Neutrophil (primary cell): ENCODE data around the gene UQCR10.

Experiments
- H3K27ac ChIP-seq: fragments of 200-600 bp; sonication (generic); 2 replicates; pipeline ENCODE4 v1.5.1; 2016; ENCODE audit warnings: mild to moderate bottlenecking, moderate library complexity
- H3K27me3 ChIP-seq: fragments of 200-600 bp; sonication (generic); 2 replicates; pipeline ENCODE4 v1.6.0; 2016; ENCODE audit warnings: mild to moderate bottlenecking
- H3K36me3 ChIP-seq: fragments of 200-600 bp; sonication (generic); 2 replicates; pipeline ENCODE4 v1.5.1; 2017
- H3K4me1 ChIP-seq, 2 experiments: fragments of 200-600 bp in 1 of 2; sonication (generic) in 1 of 2; 1 replicate in 1 of 2; 2 replicates in 1 of 2; pipeline versions ENCODE4 v1.5.1 to v1.6.1; 2013 to 2016; ENCODE audit warnings: low read depth in 1 of 2, low read length in 1 of 2, mild to moderate bottlenecking in 1 of 2, moderate library complexity in 1 of 2; ENCODE audit not compliant: control insufficient read depth in 1 of 2, insufficient read depth in 1 of 2
- H3K4me3 ChIP-seq, 2 experiments: fragments of 200-600 bp in 1 of 2; sonication (generic) in 1 of 2; 1 replicate in 1 of 2; 2 replicates in 1 of 2; pipeline ENCODE4 v1.5.1; 2013 to 2016; ENCODE audit warnings: low read depth in 1 of 2, low read length in 1 of 2, mild to moderate bottlenecking in 1 of 2, moderate library complexity in 1 of 2
- H3K9me3 ChIP-seq: fragments of 200-600 bp; sonication (generic); 2 replicates; pipeline ENCODE4 v1.5.1; 2016
- TF ChIP-seq, protein P1 (sequence below): fragments of 200-600 bp; sonication (generic); IDR thresholded peaks from 2 replicates; pipeline ENCODE4 v1.5.1; 2016; ENCODE audit warnings: antibody characterized with exemption

UQCR10 gene

DNA sequence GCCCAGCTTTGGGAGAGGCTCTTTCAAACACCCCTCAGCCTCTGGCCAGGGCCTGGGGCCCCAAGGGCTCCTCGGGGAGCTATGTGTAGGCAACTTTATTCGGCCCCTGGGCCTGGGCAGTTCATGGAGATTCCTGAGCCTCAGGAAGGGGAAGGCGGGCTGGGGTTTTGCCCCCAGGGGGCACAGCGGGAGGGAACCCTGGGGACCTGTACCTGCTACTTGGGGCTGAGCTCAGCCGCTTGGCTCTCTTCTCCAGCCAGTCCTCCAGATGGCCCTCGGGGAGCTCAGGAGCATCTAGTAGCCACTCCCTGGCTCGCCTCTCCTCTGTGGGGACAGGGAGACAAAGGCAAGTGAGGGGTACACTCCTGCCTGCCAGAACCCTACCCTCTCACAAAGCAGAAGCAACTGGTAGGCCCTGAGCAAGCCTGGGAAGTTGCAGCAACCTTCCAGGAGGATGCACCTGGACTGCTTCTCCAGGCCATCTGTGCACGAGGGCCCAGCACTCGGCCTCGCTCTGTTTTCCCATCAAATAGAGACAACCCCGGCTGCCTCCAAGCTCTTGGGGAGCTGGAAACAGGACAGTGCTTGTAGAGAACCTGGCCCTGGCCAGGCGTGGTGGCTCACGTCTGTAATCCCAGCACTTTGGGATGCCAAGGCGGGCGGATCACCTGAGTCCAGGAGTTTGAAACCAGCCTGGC lies 28.9 kb upstream of the UQCR10 start:
- peaks cover 7% of the 10 kb centered on the region for H3K27me3 ChIP-seq
- H3K36me3 ChIP-seq, result peaks cover 79% of the 10 kb centered on the region
- no peaks in the 10 kb centered on the region for H3K9me3 ChIP-seq
- no peak overlapping the region for H3K27ac ChIP-seq
- no peak overlapping the region for H3K4me3 ChIP-seq
- H3K4me1 ChIP-seq, result no peaks in the 10 kb centered on the region
- TF ChIP-seq, protein P1, sequence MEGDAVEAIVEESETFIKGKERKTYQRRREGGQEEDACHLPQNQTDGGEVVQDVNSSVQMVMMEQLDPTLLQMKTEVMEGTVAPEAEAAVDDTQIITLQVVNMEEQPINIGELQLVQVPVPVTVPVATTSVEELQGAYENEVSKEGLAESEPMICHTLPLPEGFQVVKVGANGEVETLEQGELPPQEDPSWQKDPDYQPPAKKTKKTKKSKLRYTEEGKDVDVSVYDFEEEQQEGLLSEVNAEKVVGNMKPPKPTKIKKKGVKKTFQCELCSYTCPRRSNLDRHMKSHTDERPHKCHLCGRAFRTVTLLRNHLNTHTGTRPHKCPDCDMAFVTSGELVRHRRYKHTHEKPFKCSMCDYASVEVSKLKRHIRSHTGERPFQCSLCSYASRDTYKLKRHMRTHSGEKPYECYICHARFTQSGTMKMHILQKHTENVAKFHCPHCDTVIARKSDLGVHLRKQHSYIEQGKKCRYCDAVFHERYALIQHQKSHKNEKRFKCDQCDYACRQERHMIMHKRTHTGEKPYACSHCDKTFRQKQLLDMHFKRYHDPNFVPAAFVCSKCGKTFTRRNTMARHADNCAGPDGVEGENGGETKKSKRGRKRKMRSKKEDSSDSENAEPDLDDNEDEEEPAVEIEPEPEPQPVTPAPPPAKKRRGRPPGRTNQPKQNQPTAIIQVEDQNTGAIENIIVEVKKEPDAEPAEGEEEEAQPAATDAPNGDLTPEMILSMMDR, result no peak

DNA sequence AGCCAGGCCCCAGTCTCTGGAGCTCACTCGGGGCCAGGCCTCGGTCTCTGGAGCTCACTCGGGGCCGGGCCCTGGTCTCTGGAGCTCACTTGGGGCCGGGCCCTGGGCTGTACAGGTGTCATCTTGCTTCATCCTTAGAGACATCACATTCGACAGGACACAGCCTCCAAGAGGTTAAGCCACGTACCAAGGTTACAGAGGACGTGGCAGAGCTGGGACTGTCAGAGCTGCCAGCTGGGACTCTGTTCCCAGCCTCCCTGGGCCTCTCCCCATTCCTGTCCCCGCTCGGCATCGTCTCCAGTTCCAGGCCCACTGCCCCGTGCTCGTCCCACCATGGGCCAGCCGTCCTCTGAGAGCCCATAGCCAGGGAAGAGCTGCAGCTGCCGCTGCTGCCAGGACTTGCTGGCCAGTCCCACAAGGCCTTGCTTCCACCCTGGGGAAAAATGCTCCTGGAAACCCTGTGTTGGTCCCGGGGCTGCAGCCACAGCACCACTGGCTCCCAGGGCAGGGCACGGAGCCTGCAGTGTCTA lies 27.8 kb upstream of the UQCR10 start:
- TF ChIP-seq, protein P1, result no peak
- Histone ChIP-seq H3K27ac (no peak overlapping the region), H3K36me3 (peaks cover 69% of the 10 kb centered on the region), H3K9me3 (no peaks in the 10 kb centered on the region), H3K27me3 (no peaks in the 10 kb centered on the region), H3K4me1 (no peaks in the 10 kb centered on the region), H3K4me3 (no peak overlapping the region)

DNA sequence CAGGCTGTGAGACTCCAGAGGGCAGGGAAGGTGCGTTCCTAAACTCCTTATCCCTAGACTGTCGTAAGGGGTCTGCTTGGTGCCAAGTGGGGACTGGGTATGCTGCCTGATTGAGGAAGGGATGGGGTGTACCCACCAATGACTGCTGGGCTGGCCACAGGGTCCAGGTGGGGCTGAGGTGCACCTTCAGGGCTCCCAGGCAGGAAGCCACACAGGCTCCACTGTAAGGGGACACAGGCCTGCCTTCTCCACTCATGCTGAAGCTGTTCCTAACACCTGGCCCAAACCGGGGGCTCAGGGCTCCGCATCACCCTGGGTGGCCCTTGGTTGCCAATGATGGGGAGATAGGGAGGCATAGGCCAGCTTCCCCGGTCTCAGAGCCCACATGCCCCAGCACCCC lies 27.0 kb upstream of the UQCR10 start:
- Histone ChIP-seq H3K27ac (no peak overlapping the region), H3K4me1 (no peaks in the 10 kb centered on the region), H3K9me3 (no peaks in the 10 kb centered on the region), H3K27me3 (no peaks in the 10 kb centered on the region), H3K4me3 (no peak overlapping the region), H3K36me3 (peaks cover 69% of the 10 kb centered on the region)
- TF ChIP-seq, protein P1, result no peak

DNA sequence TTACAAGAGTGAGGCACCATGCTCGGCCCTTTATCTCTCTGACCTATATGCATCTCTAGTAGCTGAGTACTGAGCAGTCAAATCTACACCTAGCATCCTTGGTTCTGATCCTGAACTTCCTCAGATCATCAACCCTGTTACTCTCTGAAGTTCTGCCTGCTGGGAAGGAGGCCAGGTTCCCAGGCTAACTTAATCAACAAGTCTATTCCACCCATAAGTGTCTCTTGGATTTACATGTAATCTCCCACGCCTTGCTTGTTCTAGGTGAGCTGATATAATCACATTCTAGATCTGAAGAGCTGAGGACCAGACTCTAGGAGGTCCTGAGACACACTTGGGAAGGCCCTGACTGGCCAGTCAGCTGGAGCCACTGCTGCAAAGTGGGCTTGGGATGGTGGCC lies 25.2 kb upstream of the UQCR10 start:
- Histone ChIP-seq H3K9me3 (no peaks in the 10 kb centered on the region), H3K36me3 (peaks cover 76% of the 10 kb centered on the region), H3K4me3 (no peak overlapping the region), H3K27ac (no peak overlapping the region), H3K27me3 (no peaks in the 10 kb centered on the region), H3K4me1 (no peaks in the 10 kb centered on the region)
- TF ChIP-seq, protein P1, result no peak

DNA sequence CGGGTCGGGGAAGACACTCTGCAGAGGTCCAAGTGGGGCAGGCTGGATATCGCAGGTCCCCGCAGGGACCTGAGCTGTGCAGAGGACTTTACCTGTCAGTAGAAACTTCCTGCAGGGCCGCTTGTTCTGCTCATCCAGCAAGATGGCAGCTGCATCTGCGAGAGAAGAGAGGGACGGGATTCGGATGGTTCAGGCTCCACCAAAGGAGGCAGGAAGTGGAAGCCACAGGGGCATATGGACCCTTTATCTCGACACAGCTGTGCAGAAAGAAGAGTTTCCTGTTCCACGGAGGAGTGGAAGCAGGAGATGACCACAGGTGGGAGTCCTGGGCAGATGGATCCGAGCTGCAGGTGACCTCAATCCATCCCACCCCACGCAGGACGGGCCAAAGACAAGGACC lies 24.8 kb upstream of the UQCR10 start:
- Histone ChIP-seq H3K9me3 (no peaks in the 10 kb centered on the region), H3K36me3 (peaks cover 79% of the 10 kb centered on the region), H3K27ac (no peak overlapping the region), H3K27me3 (no peaks in the 10 kb centered on the region), H3K4me1 (no peaks in the 10 kb centered on the region), H3K4me3 (no peak overlapping the region)
- TF ChIP-seq, protein P1, result no peak
